ENCODE results near the gene MYH11.
A peak's percentile ranks its signal among the peaks of the same experiment; 100 is the strongest.

MYH11 gene

DNA sequence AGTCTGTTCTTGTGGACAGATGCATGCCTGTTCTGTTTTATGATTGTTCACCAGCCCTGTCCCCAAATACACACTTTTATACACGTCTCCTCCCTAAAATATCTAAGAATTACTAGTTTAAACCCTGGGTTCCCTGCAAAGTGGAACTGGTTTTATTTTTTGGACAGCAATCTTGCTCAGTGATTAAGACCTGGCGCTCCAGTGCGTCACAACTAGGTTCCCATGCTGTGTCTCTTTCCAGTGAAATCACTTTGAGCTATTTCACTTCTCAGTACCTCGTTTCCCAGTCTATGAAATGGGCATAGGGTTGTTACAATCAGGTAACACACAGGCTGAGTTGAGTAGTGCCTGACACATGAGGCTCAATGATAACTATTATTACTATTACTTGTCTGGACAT, 30.5 kb upstream of the MYH11 start:
- peaks cover 18% of the 10 kb centered on the region for H3K4me1 ChIP-seq (ENCODE audit: insufficient read depth, low read length, poor library complexity, severe bottlenecking)
- H3F3A ChIP-seq (ENCODE audit: low read depth), result no peaks in the 10 kb centered on the region
- peaks cover 50% of the 10 kb centered on the region for H3K79me2 ChIP-seq (ENCODE audit: insufficient read depth, low read length)
- peaks cover 9% of the 10 kb centered on the region for H4K20me1 ChIP-seq (ENCODE audit: insufficient read depth, low read length, poor library complexity, severe bottlenecking)
- no peaks in the 10 kb centered on the region for H3K9me3 ChIP-seq (ENCODE audit: insufficient read depth, low read depth, low read length)
- no peak for TF ChIP-seq EZH2phosphoT487 (IDR thresholded peaks at IDR 0.05; ENCODE audit: borderline replicate concordance)
- no peak overlapping the region for H2AFZ ChIP-seq (ENCODE audit: low read length)
- H3K9ac ChIP-seq (ENCODE audit: low read depth, low read length, poor library complexity, severe bottlenecking), result peak overlapping the region; percentile 99
- peak overlapping the region; percentile 98 for H3K4me3 ChIP-seq (ENCODE audit: low read length, poor library complexity, severe bottlenecking)
- no peaks in the 10 kb centered on the region for H3K36me3 ChIP-seq (ENCODE audit: insufficient read depth, low read length)
- H3K27me3 ChIP-seq (ENCODE audit: insufficient read depth, low read length, poor library complexity, severe bottlenecking), result no peaks in the 10 kb centered on the region
- peak overlapping the region; percentile 87 for H3K4me2 ChIP-seq (ENCODE audit: low read depth, low read length, poor library complexity, severe bottlenecking)
- no peaks in the 10 kb centered on the region for H3K9me2 ChIP-seq (replicated peaks; ENCODE audit: low read depth, low read length)

DNA sequence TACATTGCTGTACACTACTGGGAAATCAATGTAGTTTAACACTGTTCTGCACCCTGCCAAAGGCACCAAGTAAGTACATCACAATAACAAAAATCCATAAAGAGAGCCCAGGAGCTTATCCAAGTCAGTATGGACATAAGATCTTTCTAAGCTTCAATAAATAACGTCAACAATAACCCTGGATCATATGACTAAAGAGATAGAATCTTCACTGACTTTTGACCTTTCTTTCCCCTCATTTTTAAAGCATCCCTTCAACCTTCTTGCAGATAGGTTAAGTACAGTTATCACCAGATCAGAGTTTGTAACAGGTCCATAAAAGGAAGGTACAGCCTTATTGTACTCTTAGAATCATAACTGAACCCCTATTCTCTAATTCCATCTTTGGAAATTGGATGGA, 29.2 kb upstream of the MYH11 start:
- H3K27me3 ChIP-seq (ENCODE audit: insufficient read depth, low read length, poor library complexity, severe bottlenecking), result no peaks in the 10 kb centered on the region
- no peaks in the 10 kb centered on the region for H3K9me3 ChIP-seq (ENCODE audit: insufficient read depth, low read depth, low read length)
- H3K36me3 ChIP-seq (ENCODE audit: insufficient read depth, low read length), result no peaks in the 10 kb centered on the region; the same call in 1 of the 2 replicates
- no peaks in the 10 kb centered on the region for H3F3A ChIP-seq (ENCODE audit: low read depth)
- H2AFZ ChIP-seq (ENCODE audit: low read length), result no peak overlapping the region
- peak overlapping the region; percentile 98 for H3K4me3 ChIP-seq (ENCODE audit: low read length, poor library complexity, severe bottlenecking)
- H3K79me2 ChIP-seq (ENCODE audit: insufficient read depth, low read length), result peaks cover 61% of the 10 kb centered on the region
- H4K20me1 ChIP-seq (ENCODE audit: insufficient read depth, low read length, poor library complexity, severe bottlenecking), result peaks cover 9% of the 10 kb centered on the region
- no peak for TF ChIP-seq EZH2phosphoT487 (IDR thresholded peaks at IDR 0.05; ENCODE audit: borderline replicate concordance)
- TF ChIP-seq, protein P1, sequence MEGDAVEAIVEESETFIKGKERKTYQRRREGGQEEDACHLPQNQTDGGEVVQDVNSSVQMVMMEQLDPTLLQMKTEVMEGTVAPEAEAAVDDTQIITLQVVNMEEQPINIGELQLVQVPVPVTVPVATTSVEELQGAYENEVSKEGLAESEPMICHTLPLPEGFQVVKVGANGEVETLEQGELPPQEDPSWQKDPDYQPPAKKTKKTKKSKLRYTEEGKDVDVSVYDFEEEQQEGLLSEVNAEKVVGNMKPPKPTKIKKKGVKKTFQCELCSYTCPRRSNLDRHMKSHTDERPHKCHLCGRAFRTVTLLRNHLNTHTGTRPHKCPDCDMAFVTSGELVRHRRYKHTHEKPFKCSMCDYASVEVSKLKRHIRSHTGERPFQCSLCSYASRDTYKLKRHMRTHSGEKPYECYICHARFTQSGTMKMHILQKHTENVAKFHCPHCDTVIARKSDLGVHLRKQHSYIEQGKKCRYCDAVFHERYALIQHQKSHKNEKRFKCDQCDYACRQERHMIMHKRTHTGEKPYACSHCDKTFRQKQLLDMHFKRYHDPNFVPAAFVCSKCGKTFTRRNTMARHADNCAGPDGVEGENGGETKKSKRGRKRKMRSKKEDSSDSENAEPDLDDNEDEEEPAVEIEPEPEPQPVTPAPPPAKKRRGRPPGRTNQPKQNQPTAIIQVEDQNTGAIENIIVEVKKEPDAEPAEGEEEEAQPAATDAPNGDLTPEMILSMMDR (conservative IDR thresholded peaks at IDR 0.05; ENCODE audit: low read length), result no peak
- peak overlapping the region; percentile 56 for H3K9ac ChIP-seq (ENCODE audit: low read depth, low read length, poor library complexity, severe bottlenecking)
- peak overlapping the region; percentile 87 for H3K4me2 ChIP-seq (ENCODE audit: low read depth, low read length, poor library complexity, severe bottlenecking)
- H3K4me1 ChIP-seq (ENCODE audit: insufficient read depth, low read length, poor library complexity, severe bottlenecking), result peaks cover 18% of the 10 kb centered on the region
- H3K9me2 ChIP-seq (replicated peaks; ENCODE audit: low read depth, low read length), result no peaks in the 10 kb centered on the region

DNA sequence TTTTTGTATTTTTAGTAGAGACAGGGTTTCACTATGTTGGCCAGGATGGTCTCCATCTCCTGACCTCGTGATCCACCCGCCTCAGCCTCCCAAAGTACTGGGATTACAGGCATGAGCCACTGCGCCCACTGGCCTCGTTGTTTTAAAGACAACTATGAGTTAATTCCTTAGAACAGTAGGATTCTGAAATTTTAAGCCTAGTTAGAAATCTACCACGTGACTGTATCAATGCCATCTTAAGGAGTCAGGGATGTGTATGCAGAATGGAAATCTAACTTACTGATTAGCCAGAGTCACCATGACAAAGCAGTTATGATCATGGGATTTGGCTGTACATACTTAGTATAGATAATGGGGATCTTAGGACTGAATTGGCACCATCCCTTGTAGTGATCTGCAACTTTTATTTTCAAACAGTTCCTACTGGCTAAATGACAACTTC, 28.8 kb upstream of the MYH11 start:
- no peaks in the 10 kb centered on the region for H3K27me3 ChIP-seq (ENCODE audit: insufficient read depth, low read length, poor library complexity, severe bottlenecking)
- H3K4me3 ChIP-seq (ENCODE audit: low read length, poor library complexity, severe bottlenecking), result peak overlapping the region; percentile 98
- H3K9me2 ChIP-seq (replicated peaks; ENCODE audit: low read depth, low read length), result no peaks in the 10 kb centered on the region
- H2AFZ ChIP-seq (ENCODE audit: low read length), result no peak overlapping the region
- TF ChIP-seq, protein P1 (conservative IDR thresholded peaks at IDR 0.05; ENCODE audit: low read length), result no peak
- TF ChIP-seq EZH2phosphoT487 (IDR thresholded peaks at IDR 0.05; ENCODE audit: borderline replicate concordance), result no peak
- no peaks in the 10 kb centered on the region; the same call in 1 of the 2 replicates for H3K36me3 ChIP-seq (ENCODE audit: insufficient read depth, low read length)
- H3F3A ChIP-seq (ENCODE audit: low read depth), result no peaks in the 10 kb centered on the region
- no peaks in the 10 kb centered on the region for H3K9me3 ChIP-seq (ENCODE audit: insufficient read depth, low read depth, low read length)
- peak overlapping the region; percentile 56 for H3K9ac ChIP-seq (ENCODE audit: low read depth, low read length, poor library complexity, severe bottlenecking)
- H3K4me1 ChIP-seq (ENCODE audit: insufficient read depth, low read length, poor library complexity, severe bottlenecking), result peaks cover 18% of the 10 kb centered on the region
- H4K20me1 ChIP-seq (ENCODE audit: insufficient read depth, low read length, poor library complexity, severe bottlenecking), result peaks cover 9% of the 10 kb centered on the region
- H3K4me2 ChIP-seq (ENCODE audit: low read depth, low read length, poor library complexity, severe bottlenecking), result peak overlapping the region; percentile 87
- H3K79me2 ChIP-seq (ENCODE audit: insufficient read depth, low read length), result peaks cover 65% of the 10 kb centered on the region

DNA sequence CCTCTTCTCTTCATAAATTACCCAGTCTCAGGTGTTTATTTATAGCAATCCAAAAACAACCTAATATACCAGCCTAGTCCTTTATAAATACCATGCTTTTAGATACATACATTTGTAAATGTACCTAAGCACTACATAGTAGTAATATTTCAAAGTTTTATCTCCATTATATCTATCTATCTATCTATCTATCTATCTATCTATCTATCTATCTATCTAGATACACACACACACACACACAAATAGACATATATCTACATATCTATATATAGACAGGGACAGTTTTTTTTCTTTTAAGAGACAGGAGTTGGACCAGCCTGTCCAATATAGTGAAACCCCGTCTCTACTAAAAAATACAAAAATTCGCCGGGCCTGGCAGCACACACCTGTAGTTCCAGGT, 25.7 kb upstream of the MYH11 start:
- Histone ChIP-seq H3K27me3 (ENCODE audit: insufficient read depth, low read length, poor library complexity, severe bottlenecking) (no peaks in the 10 kb centered on the region), H3F3A (ENCODE audit: low read depth) (no peaks in the 10 kb centered on the region), H3K4me2 (ENCODE audit: low read depth, low read length, poor library complexity, severe bottlenecking) (no peak overlapping the region), H3K9me2 (replicated peaks; ENCODE audit: low read depth, low read length) (no peaks in the 10 kb centered on the region), H2AFZ (ENCODE audit: low read length) (no peak overlapping the region), H3K4me1 (ENCODE audit: insufficient read depth, low read length, poor library complexity, severe bottlenecking) (peaks cover 22% of the 10 kb centered on the region), H3K36me3 (ENCODE audit: insufficient read depth, low read length) (no peaks in the 10 kb centered on the region; the same call in 1 of the 2 replicates), H3K79me2 (ENCODE audit: insufficient read depth, low read length) (peaks cover 71% of the 10 kb centered on the region), H4K20me1 (ENCODE audit: insufficient read depth, low read length, poor library complexity, severe bottlenecking) (peaks cover 11% of the 10 kb centered on the region), H3K4me3 (ENCODE audit: low read length, poor library complexity, severe bottlenecking) (no peak overlapping the region), H3K9me3 (ENCODE audit: insufficient read depth, low read depth, low read length) (no peaks in the 10 kb centered on the region), H3K9ac (ENCODE audit: low read depth, low read length, poor library complexity, severe bottlenecking) (no peak overlapping the region)
- TF ChIP-seq, protein P1 (conservative IDR thresholded peaks at IDR 0.05; ENCODE audit: low read length), result no peak
- no peak for TF ChIP-seq EZH2phosphoT487 (IDR thresholded peaks at IDR 0.05; ENCODE audit: borderline replicate concordance)

All from Loucy (cell line).